ENCODE measurements around the gene HIVEP2. TPM values are rescaled to one million over a fixed set of nuclear protein-coding genes. Genes with fewer than 3 reads are reported as not detected.
A peak's percentile ranks its signal among the peaks of the same experiment; 100 is the strongest.

Gene HIVEP2
- total RNA-seq, 2 donors from 2014 or later = 28.4 to 30.8 TPM

GRCh38 chr6:142786476-142786875 lies 158.5 kb downstream of the HIVEP2 start:
- no peak for DNase-seq (ENCODE audit: low spot score)
- intact Hi-C loops (cut with DNase I) = no loop called here

DNA sequence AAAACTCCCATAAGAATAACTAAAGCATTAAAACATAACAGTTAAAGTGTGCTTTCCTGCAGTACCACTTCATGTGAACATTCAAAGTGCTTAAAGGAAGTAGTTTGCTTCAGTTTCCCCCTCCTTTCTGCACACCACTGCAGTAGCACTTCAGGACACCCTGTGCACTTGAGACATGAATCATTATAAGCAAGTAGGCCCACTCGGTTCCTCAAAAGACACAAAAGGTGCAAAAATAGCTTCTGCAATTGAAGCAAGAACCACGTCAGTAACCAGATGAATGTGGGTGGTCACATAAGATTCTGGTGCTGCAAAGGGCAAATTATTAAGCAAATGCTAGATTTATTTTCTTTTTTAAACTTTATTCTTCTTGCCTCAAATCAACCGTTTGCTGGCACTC lies 160.6 kb downstream of the HIVEP2 start:
- intact Hi-C loops (cut with DNase I) = no loop called here
- DNase-seq (ENCODE audit: low spot score) = no peak

DNA sequence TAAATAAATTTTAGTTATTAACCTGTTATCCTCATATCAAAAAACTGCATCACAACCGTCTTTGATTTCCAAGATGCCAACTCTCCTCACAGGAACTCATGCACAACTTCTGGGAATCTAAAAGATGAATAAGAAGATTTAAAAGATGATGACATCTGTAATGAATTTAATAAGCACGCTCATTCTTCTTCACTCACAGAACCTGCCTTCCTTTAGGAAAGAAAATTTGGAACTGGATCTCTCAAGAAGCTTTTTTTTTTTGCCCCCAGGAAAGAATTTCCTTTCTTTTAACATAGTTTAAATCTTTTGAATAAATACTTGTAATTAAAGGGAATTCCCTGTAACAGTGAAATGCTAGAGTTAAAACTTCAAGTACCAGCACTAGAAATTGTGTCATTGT lies 161.5 kb downstream of the HIVEP2 start:
- intact Hi-C loops (cut with DNase I) = no loop called here

DNA sequence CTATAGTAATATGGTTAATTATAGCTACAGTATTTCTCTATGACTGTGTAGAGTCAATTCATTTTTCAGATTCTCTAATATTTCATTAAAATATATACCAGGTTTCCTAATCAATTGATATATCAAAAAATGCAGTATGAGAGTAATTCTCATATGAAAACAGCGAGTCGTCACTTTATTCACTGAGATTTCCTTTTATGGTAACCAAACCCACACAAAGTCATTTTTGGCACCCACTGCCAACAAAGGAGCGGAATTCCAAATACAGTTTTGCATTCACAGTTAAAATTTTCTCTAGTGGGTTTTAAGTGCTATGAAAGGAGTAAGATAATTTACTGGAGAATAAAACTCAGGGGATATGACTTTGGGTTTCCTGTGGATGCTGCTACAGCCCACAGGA lies 163.8 kb downstream of the HIVEP2 start:
- DNase-seq (ENCODE audit: low spot score) = no peak
- intact Hi-C loops (cut with DNase I) = no loop called here

More for the DNA sequence above, 161.5 kb downstream of the HIVEP2 start:
- DNase-seq (ENCODE audit: low spot score) = no peak

GRCh38 chr6:142773859-142774648 lies 170.9 kb downstream of the HIVEP2 start:
- intact Hi-C loops (cut with DNase I) = no loop called here

GRCh38 chr6:142773324-142773723 lies 171.7 kb downstream of the HIVEP2 start:
- no peak for DNase-seq (ENCODE audit: low spot score)
- intact Hi-C loops (cut with DNase I) = no loop called here

More at GRCh38 chr6:142773859-142774648, 170.9 kb downstream of the HIVEP2 start:
- DNase-seq (ENCODE audit: low spot score) = no peak

DNA sequence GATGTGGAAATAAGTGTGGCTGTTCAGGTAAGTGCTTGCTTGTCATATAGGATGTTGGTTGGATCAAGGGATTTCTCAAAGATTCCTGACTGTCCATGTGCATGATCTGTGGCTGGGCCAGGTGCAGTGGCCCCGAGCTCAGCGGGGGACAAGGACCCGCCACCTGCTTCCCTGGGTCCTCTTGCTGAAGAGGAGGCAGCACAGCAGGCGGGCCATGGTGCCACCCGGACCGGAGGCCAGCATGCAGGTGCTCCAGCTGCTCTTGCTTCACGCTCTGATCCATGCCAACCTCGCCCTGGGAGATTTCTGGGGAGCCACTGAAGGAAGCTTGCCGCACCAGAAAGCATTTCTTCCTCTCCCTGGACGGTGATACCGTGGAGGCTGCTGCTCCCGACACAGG lies 173.8 kb downstream of the HIVEP2 start:
- peak; percentile 80 for DNase-seq (ENCODE audit: low spot score)
- intact Hi-C loops (cut with DNase I) = no loop called here

DNA sequence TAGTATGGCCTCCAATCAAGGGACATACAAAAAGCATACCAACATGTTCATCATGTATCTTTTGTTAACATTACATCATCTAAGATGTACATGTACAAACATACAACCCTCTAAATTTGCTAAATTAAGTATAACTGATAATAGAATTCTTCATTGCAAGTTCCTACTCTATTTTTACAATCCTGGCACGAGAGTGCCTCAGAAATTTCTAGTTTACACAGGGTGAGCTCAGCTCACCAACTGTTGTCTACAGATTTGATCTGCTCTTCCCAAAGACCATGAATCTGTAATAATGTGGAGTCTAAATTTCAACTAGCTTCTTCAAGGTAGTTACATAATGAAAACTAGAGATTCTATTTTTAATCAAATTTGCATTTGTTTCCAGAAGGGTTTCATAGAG lies 179.7 kb downstream of the HIVEP2 start:
- DNase-seq (ENCODE audit: low spot score) = no peak
- intact Hi-C loops (cut with DNase I) = no loop called here

DNA sequence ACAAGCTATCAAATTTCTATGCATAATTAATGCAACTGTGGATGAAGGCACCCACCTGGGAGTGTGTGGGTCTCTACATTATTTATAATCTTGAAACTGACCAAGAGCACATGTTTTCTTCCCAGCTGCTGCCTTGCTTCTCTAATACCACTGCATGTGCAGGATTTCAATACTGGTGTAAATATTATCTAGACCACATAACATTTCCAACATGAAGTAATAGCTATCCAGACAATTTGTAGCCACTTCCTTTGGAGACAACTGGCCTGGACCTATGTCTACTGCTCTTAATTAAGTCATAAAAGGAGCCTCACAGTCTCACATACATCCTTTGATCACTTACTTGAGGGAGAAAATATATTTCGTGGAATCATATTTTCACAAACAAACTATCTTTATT lies 180.7 kb downstream of the HIVEP2 start:
- intact Hi-C loops (cut with DNase I) = no loop called here
- no peak for DNase-seq (ENCODE audit: low spot score)

DNA sequence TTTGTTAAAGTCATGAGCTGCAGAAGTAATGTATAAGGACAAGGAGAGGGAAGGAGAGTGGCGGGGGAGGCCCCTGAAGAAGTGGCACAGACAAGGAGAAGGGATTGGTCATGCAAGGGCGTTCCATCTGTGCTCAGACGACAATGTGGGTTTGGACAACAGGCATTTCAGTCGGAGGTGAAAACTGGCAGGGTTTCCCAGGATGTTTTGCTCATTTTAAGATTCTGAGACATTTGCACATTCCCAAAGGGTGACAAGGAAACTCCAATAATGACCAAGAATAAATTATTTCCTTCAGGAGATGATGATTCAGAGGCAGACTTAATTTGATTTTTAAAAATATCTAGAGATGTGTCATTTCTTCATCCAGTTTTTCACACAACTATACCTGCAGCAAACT lies 181.8 kb downstream of the HIVEP2 start:
- intact Hi-C loops (cut with DNase I) = no loop called here

GRCh38 chr6:142761756-142762155 lies 183.2 kb downstream of the HIVEP2 start:
- no peak for DNase-seq (ENCODE audit: low spot score)
- intact Hi-C loops (cut with DNase I) = no loop called here

More for the DNA sequence above, 181.8 kb downstream of the HIVEP2 start:
- no peak for DNase-seq (ENCODE audit: low spot score)

DNA sequence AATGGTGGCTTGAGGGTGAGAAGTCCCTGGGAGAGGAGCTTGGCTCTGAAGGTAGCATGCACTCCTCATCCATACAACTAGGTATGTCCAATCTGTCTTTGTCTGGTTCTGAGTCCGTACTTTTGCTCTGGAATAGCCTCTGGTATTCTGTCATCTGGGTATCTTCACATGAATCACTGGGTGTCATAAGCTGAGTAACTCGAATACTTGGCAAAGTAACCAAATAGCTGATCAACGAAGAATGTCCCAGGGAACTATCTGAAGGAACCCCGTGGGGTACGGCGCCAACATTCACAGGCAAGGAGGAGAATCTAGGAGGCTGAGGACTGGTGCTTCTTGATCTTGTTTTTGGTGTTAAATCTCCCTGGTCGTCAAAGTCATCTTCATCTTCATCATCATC lies 184.8 kb downstream of the HIVEP2 start:
- intact Hi-C loops (cut with DNase I) = no loop called here
- DNase-seq (ENCODE audit: low spot score) = no peak

DNA sequence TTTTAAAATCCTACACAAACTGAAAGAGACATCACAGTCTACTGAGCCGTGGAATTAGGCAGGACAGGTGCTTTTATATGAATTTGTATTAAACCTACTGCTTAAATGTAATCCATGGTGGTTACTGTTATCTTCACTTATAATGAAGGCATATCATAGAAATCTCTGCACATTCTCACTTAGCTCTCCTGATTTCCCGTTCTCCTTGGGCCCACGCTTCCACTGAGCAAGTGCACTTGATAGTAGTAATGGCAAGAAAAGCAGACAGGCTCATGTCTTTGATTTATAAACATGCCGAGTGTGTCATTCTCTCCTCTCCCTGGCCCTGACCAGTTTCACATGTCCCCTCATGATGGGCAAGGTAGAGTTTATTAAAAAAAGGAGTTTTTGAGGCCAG lies 186.3 kb downstream of the HIVEP2 start:
- no peak for DNase-seq (ENCODE audit: low spot score)
- intact Hi-C loops (cut with DNase I) = no loop called here

DNA sequence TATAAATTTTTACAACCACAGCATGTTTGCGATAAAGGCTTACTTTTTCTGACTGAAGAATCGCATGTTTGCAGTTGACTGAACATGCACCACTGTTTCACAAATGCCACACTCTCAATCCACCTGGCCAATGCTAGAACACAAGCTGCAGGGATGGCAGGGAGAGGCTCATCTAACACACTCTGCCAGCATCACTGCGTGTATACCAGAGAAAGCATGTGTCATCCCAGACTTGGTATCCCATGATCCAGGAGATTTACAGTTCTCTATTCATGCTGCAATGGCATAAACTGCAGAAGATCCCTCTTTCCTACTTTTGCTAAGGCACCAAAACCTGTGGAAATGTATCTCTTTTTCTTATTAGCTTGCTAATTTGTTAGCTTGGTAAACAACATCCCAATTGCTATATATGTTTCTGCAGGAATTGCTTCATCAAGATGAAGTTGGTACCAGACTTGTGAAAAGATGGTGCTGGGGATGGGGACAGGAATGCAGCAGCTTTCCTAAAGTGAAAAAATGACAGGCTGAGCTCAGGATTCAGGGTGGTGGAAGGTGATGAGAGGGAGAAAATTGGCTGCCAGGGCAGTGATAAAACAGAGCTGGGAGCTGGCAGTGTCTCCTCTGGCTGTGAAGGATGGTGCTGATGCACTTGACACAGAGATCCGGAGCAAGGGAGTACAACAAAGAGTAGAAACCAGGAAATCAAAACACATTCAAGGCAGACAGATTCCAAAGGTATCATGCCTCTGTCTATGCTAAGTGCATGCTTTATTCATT lies 186.9 kb downstream of the HIVEP2 start:
- no peak for DNase-seq (ENCODE audit: low spot score)
- intact Hi-C loops (cut with DNase I) = no loop called here

DNA sequence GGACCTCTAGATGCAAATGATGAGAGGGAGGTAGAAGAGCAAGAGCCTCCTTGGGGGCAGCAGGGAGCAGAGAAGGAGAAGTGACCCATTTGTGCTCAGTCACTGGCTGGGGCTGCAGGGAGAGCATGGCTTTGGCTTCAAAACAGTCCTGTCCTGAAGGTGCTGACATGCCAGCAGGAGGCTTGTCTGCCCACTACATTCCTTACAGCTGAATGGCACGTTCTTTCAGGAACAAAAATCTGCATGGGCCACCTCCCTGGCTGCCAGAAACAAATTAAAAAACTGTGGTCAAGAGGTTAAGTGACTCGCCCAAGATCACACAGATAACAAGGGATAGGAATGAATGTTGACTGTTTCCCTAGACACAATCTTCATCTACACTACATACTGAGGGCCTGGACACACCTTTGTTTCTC lies 188.8 kb downstream of the HIVEP2 start:
- no peak for DNase-seq (ENCODE audit: low spot score)
- intact Hi-C loops (cut with DNase I) = no loop called here

- DNase-seq (ENCODE audit: low spot score) = no peak
- intact Hi-C loops (cut with DNase I) = no loop called here
These were observed 191.8 kb downstream of the HIVEP2 start for GRCh38 chr6:142753196-142753595.

GRCh38 chr6:142752348-142752747 lies 192.6 kb downstream of the HIVEP2 start:
- intact Hi-C loops (cut with DNase I) = no loop called here
- no peak for DNase-seq (ENCODE audit: low spot score)

- intact Hi-C loops (cut with DNase I) = no loop called here
These were observed 193.5 kb downstream of the HIVEP2 start for GRCh38 chr6:142751452-142751851.

DNA sequence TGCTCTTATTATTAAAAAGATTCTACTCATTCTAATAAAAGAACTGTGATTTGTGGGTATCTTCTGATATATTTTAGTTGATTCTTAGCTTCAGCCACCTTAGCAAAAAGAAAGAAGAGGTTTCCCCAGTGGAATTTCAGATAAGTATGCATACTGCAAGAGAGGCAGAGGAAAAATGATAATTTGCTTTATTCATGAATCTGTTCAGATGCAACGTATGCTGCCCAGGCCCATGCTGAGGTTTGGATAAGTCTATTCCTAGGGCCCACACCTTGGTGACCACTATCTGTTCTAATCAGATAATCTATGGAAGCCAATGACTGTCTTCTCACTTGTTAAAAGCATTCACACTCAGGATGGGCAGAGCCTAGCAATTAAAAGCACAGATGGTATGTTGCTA lies 194.0 kb downstream of the HIVEP2 start:
- intact Hi-C loops (cut with DNase I) = no loop called here
- no peak for DNase-seq (ENCODE audit: low spot score)

More at GRCh38 chr6:142751452-142751851, 193.5 kb downstream of the HIVEP2 start:
- no peak for DNase-seq (ENCODE audit: low spot score)

GRCh38 chr6:142749556-142749955 lies 195.4 kb downstream of the HIVEP2 start:
- DNase-seq (ENCODE audit: low spot score) = no peak
- intact Hi-C loops (cut with DNase I) = no loop called here

DNA sequence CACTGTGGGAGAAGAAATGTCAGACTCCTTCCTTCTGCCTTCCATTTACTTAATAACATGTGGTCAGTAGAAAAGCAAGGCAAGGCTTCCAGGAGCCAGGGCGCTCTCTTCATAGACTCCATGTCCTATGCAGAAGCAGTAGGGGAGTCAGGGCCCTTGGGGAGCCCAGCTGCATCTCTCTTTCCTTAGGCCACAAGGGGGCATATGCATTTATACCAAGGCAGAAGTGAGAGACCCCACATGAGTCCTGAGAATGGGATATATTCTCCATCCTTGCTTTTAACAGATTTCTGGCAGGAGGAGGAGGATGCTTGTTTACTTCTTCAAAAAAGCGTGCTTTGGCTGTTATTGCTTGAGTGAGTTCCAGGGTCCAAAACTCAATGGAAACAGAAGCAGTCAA lies 198.5 kb downstream of the HIVEP2 start:
- DNase-seq (ENCODE audit: low spot score) = no peak
- intact Hi-C loops (cut with DNase I) = no loop called here

All from posterior vena cava (tissue), 2 donors.